HepG2 (cell line): Measurements from ENCODE around the gene CCDC157. TPM values are rescaled to one million over a fixed set of nuclear protein-coding genes. Genes with fewer than 3 reads are reported as not detected.

Experiments used
- AGO1 ChIP-seq: fragments of 200-400 bp; formaldehyde crosslinking; IDR thresholded peaks from 2 replicates; pipeline ENCODE4 v1.6.1; 2017; ENCODE audit warnings: mild to moderate bottlenecking, low read depth, low read length, moderate library complexity; ENCODE audit not compliant: poor library complexity, severe bottlenecking
- ATF1 ChIP-seq: IDR thresholded peaks from 2 replicates; pipeline ENCODE4 v1.6.1; 2016; ENCODE audit warnings: mild to moderate bottlenecking, control low read depth
- BORCS8-MEF2B ChIP-seq: sonication (generic); formaldehyde crosslinking; IDR thresholded peaks from 2 replicates; pipeline ENCODE4 v1.8.0; 2022; ENCODE audit warnings: mild to moderate bottlenecking, missing genetic modification reagents
- GABPA ChIP-seq, 2 experiments: IDR thresholded peaks; 2 replicates each; pipeline ENCODE4 v1.6.1; 2011 to 2016; ENCODE audit warnings: low read depth in 2 of 2, low read length in 1 of 2, missing biosample characterization in 1 of 2, missing genetic modification characterization in 1 of 2
- KLF9 ChIP-seq: IDR thresholded peaks from 2 replicates; pipeline ENCODE4 v1.6.1; 2016; ENCODE audit warnings: low read depth
- MEIS2 ChIP-seq: sonication (generic); formaldehyde crosslinking; IDR thresholded peaks from 2 replicates; pipeline ENCODE4 v1.9.0; 2021; ENCODE audit warnings: mild to moderate bottlenecking, missing genetic modification reagents
- RFX1 ChIP-seq: fragments of 450-650 bp; IDR thresholded peaks from 2 replicates; pipeline ENCODE4 v1.6.1; 2017
- THAP11 ChIP-seq: IDR thresholded peaks from 2 replicates; pipeline ENCODE4 v1.6.1; 2016; ENCODE audit warnings: missing biosample characterization, missing genetic modification reagents
- ZNF205 ChIP-seq: IDR thresholded peaks from 2 replicates; pipeline ENCODE4 v1.6.1; 2018; ENCODE audit warnings: missing biosample characterization, missing genetic modification reagents
- ZNF350 ChIP-seq: sonication (generic); formaldehyde crosslinking; IDR thresholded peaks from 2 replicates; pipeline ENCODE4 v1.4.0; 2020; ENCODE audit warnings: mild to moderate bottlenecking, low read depth, missing genetic modification reagents, borderline replicate concordance
- polyA plus RNA-seq, 8 experiments: library from polyadenylated mRNA; depleted of rRNA in 3 of 8; stranded (reverse) in 7 of 8; unstranded in 1 of 8; fragments of >200 nt; fragmentation: Illumina TruSeq in 4 of 8; extraction: Trizol in 4 of 8; gene quantifications; 2 replicates each; pipeline versions ENCODE4 v1.2.1 to v1.2.3, GENCODE V29; 2011 to 2016; ENCODE audit warnings: low read depth in 4 of 8, missing spikeins in 1 of 8, mixed read lengths in 1 of 8; ENCODE audit not compliant: insufficient read depth in 1 of 8
- total RNA-seq, 5 experiments: library from RNA; depleted of rRNA; stranded (reverse); fragments of >200 nt; fragmentation: Illumina TruSeq; extraction: Trizol; gene quantifications; 2 replicates each; pipeline ENCODE4 v1.2.3, GENCODE V29; 2016; ENCODE audit warnings: low read depth in 1 of 5
- TF ChIP-seq, protein P1 (sequence below): IDR thresholded peaks from 2 replicates; pipeline ENCODE4 v1.6.1; 2016; ENCODE audit warnings: missing genetic modification reagents, missing compliant biosample characterization
- TF ChIP-seq, protein P2 (sequence below): sonication (generic); formaldehyde crosslinking; IDR thresholded peaks from 2 replicates; pipeline ENCODE4 v1.4.0; 2020; ENCODE audit warnings: mild to moderate bottlenecking, missing genetic modification reagents
- TF ChIP-seq, protein P3 (sequence below): sonication (generic); formaldehyde crosslinking; IDR thresholded peaks from 2 replicates; pipeline ENCODE4 v1.5.0; 2020; ENCODE audit warnings: missing genetic modification reagents
- TF ChIP-seq, protein P4 (sequence below): IDR thresholded peaks from 2 replicates; pipeline ENCODE4 v1.6.1; 2016; ENCODE audit warnings: low read depth, missing genetic modification reagents, missing compliant biosample characterization
- TF ChIP-seq, protein P5 (sequence below): sonication (generic); formaldehyde crosslinking; IDR thresholded peaks from 2 replicates; pipeline ENCODE4 v1.5.0; 2020; ENCODE audit warnings: missing genetic modification reagents
- TF ChIP-seq, protein P6 (sequence below): IDR thresholded peaks from 2 replicates; pipeline ENCODE4 v1.6.1; 2016
- TF ChIP-seq, protein P7 (sequence below): sonication (generic); formaldehyde crosslinking; IDR thresholded peaks from 2 replicates; pipeline ENCODE4 v1.8.1; 2022; ENCODE audit warnings: mild to moderate bottlenecking, missing genetic modification reagents

CCDC157 gene
- total and polyA plus RNA-seq, 2 of the 13 experiments (the other 11 are each of a cell fraction or from before 2014, with no cell fraction given): 1.4 to 1.6 TPM

DNA sequence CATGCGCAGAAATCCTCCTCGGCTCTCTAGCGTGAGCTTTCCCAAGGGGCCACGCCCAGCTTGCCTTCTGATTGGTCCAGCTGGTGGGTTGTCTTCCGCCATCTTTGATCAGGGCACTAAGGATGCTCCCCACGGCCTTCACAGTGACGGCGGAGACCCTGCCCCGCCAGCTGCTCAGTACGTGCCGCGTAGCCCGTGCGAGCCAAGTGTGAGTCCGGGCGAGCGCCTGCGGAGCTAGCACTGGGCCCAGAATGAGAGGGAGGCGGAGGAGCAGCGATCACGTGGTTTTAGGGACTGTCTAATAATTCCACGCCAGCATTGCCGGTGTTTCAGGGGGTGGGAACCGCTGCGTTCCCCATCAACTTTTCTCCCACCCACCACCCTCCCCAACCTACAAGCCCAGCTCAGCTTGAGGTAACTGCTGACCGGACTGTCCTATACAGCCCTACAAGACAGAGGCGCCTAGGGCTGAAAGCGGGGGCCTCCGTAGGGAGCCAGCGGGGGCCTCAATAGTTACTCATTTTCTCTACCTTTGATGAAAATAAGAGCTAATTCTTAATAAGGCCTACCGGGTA, 67.2 kb downstream of the CCDC157 start (continued):
- TF ChIP-seq ZNF350 (CRISPR knock-in tag) (peak; percentile 64; the same call in 1 of the 2 replicates), AGO1 (peak; percentile 99), BORCS8-MEF2B (CRISPR knock-in tag) (no peak), KLF9 (0 out of 2 replicates have a peak, but pooled peaks have one; percentile 18), MEIS2 (peak; percentile 73; the same call in 1 of the 2 replicates), GABPA (IDR thresholded peaks at IDR 0.05; ENCODE audit: low read depth, low read length) (no peak), GABPA (CRISPR knock-in tag; IDR thresholded peaks at IDR 0.05; ENCODE audit: low read depth) (peak; percentile 69), ATF1 (peak; percentile 86), ZNF205 (peak; percentile 61; the same call in 1 of the 2 replicates), THAP11 (CRISPR knock-in tag) (peak; percentile 91), RFX1 (no peak)
- TF ChIP-seq, protein P1, sequence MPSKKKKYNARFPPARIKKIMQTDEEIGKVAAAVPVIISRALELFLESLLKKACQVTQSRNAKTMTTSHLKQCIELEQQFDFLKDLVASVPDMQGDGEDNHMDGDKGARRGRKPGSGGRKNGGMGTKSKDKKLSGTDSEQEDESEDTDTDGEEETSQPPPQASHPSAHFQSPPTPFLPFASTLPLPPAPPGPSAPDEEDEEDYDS: 0 out of 2 replicates have a peak, but pooled peaks have one; percentile 50
- TF ChIP-seq, protein P2, sequence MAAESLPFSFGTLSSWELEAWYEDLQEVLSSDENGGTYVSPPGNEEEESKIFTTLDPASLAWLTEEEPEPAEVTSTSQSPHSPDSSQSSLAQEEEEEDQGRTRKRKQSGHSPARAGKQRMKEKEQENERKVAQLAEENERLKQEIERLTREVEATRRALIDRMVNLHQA (CRISPR knock-in tag): no peak
- TF ChIP-seq, protein P3, sequence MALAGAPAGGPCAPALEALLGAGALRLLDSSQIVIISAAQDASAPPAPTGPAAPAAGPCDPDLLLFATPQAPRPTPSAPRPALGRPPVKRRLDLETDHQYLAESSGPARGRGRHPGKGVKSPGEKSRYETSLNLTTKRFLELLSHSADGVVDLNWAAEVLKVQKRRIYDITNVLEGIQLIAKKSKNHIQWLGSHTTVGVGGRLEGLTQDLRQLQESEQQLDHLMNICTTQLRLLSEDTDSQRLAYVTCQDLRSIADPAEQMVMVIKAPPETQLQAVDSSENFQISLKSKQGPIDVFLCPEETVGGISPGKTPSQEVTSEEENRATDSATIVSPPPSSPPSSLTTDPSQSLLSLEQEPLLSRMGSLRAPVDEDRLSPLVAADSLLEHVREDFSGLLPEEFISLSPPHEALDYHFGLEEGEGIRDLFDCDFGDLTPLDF (CRISPR knock-in tag): peak; percentile 11; the same call in 1 of the 2 replicates
- TF ChIP-seq, protein P4, sequence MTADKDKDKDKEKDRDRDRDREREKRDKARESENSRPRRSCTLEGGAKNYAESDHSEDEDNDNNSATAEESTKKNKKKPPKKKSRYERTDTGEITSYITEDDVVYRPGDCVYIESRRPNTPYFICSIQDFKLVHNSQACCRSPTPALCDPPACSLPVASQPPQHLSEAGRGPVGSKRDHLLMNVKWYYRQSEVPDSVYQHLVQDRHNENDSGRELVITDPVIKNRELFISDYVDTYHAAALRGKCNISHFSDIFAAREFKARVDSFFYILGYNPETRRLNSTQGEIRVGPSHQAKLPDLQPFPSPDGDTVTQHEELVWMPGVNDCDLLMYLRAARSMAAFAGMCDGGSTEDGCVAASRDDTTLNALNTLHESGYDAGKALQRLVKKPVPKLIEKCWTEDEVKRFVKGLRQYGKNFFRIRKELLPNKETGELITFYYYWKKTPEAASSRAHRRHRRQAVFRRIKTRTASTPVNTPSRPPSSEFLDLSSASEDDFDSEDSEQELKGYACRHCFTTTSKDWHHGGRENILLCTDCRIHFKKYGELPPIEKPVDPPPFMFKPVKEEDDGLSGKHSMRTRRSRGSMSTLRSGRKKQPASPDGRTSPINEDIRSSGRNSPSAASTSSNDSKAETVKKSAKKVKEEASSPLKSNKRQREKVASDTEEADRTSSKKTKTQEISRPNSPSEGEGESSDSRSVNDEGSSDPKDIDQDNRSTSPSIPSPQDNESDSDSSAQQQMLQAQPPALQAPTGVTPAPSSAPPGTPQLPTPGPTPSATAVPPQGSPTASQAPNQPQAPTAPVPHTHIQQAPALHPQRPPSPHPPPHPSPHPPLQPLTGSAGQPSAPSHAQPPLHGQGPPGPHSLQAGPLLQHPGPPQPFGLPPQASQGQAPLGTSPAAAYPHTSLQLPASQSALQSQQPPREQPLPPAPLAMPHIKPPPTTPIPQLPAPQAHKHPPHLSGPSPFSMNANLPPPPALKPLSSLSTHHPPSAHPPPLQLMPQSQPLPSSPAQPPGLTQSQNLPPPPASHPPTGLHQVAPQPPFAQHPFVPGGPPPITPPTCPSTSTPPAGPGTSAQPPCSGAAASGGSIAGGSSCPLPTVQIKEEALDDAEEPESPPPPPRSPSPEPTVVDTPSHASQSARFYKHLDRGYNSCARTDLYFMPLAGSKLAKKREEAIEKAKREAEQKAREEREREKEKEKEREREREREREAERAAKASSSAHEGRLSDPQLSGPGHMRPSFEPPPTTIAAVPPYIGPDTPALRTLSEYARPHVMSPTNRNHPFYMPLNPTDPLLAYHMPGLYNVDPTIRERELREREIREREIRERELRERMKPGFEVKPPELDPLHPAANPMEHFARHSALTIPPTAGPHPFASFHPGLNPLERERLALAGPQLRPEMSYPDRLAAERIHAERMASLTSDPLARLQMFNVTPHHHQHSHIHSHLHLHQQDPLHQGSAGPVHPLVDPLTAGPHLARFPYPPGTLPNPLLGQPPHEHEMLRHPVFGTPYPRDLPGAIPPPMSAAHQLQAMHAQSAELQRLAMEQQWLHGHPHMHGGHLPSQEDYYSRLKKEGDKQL (CRISPR knock-in tag): peak; percentile 31; the same call in 1 of the 2 replicates
- TF ChIP-seq, protein P5, sequence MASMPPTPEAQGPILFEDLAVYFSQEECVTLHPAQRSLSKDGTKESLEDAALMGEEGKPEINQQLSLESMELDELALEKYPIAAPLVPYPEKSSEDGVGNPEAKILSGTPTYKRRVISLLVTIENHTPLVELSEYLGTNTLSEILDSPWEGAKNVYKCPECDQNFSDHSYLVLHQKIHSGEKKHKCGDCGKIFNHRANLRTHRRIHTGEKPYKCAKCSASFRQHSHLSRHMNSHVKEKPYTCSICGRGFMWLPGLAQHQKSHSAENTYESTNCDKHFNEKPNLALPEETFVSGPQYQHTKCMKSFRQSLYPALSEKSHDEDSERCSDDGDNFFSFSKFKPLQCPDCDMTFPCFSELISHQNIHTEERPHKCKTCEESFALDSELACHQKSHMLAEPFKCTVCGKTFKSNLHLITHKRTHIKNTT (CRISPR knock-in tag): no peak
- TF ChIP-seq, protein P6, sequence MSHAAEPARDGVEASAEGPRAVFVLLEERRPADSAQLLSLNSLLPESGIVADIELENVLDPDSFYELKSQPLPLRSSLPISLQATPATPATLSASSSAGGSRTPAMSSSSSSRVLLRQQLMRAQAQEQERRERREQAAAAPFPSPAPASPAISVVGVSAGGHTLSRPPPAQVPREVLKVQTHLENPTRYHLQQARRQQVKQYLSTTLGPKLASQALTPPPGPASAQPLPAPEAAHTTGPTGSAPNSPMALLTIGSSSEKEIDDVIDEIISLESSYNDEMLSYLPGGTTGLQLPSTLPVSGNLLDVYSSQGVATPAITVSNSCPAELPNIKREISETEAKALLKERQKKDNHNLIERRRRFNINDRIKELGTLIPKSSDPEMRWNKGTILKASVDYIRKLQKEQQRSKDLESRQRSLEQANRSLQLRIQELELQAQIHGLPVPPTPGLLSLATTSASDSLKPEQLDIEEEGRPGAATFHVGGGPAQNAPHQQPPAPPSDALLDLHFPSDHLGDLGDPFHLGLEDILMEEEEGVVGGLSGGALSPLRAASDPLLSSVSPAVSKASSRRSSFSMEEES: peak; percentile 93
- TF ChIP-seq, protein P7, sequence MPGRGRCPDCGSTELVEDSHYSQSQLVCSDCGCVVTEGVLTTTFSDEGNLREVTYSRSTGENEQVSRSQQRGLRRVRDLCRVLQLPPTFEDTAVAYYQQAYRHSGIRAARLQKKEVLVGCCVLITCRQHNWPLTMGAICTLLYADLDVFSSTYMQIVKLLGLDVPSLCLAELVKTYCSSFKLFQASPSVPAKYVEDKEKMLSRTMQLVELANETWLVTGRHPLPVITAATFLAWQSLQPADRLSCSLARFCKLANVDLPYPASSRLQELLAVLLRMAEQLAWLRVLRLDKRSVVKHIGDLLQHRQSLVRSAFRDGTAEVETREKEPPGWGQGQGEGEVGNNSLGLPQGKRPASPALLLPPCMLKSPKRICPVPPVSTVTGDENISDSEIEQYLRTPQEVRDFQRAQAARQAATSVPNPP (CRISPR knock-in tag): no peak
